ENCODE measurements around the gene PLK1. TPM values are rescaled to one million over a fixed set of nuclear protein-coding genes. Genes with fewer than 3 reads are reported as not detected.

The PLK1 gene
- total RNA-seq, 1 experiment from 2014 or later, result 72.9 TPM

GRCh38 chr16:23690771-23691482, 12.2 kb downstream of the PLK1 start:
- DNase-seq (ENCODE audit: low read depth in 1 of 2, low spot score in 2 of 2), result no peak
- H3K4me1 ChIP-seq (replicated peaks), result no peaks in the 10 kb centered on the region
- no peaks in the 10 kb centered on the region for H3K27me3 ChIP-seq (replicated peaks)
- no peak overlapping the region for H3K27ac ChIP-seq
- H3K36me3 ChIP-seq, result peaks cover 65% of the 10 kb centered on the region
- no peaks in the 10 kb centered on the region for H3K9me3 ChIP-seq (replicated peaks)
- H3K4me3 ChIP-seq, result no peak overlapping the region

DNA sequence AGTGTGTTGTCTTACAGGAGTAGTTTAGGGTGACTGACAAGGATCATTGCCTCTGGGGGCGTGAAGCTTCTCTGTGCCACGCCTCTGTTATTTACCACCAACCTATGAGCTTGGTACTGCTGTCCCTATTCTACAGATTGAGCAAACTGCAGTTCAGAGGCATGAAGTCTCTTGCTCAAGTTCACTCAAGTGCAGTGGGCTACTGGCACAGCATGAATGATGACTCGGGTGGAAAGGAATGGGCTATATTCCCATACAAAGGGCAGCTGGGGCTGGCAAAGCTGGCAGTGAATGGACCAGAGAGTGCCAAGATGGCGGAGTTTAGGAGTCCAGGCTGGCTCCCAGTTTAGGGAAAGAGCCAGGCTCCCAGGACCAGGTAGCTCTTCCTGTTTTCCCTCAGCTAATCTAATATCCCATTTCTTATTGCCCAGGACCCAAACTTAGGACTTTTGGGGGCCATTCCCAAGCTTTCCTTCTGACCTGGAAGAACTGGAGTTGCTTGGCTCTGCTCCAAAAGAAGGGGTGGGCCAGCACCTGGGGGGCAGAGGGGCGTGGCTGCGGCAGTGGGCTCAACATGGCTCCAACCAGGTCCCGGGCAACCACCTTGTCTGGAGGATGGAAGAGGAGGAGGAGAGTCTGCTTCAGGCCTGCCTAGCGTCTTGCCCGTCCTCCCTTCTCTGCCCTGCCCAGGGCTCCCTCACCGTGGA, 12.9 kb downstream of the PLK1 start:
- Histone ChIP-seq H3K36me3 (peaks cover 58% of the 10 kb centered on the region), H3K27me3 (replicated peaks) (no peaks in the 10 kb centered on the region), H3K9me3 (replicated peaks) (no peaks in the 10 kb centered on the region), H3K4me3 (no peak overlapping the region), H3K27ac (no peak overlapping the region), H3K4me1 (replicated peaks) (no peaks in the 10 kb centered on the region)
- no peak for DNase-seq (ENCODE audit: low read depth in 1 of 2, low spot score in 2 of 2)

DNA sequence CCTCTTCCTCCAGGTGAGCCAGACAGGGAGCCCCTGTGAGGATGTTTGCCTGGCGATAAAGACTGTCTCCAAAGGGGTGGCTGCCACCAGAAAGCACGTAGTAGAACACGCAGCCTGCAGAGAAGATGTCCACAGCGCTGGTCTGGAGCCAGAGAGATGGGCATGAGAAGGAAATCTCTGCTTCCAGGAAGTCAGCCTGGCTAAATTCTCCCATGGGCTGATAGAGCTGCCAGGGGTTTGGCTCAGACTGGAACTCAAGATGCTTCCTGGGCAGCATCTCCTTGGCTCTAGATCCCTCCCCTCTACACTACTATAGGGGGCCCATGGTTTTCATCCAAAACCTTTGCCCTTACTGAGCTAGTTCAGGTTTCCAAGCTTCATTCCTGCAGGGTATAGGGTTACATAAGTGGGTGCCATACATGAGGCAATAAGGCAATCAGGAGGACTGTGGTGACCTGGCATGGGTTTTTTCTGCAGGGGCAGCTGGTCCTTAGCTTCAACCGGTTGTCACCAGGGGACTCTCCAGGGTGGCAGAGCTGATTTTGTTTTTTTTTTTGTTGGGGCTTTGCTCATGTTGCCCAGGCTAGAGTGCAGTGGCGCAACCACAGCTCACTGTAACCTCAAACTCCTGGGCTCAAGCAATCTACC, 13.6 kb downstream of the PLK1 start:
- Histone ChIP-seq H3K9me3 (replicated peaks) (no peaks in the 10 kb centered on the region), H3K4me1 (replicated peaks) (no peaks in the 10 kb centered on the region), H3K27ac (no peak overlapping the region), H3K4me3 (no peak overlapping the region), H3K36me3 (peaks cover 51% of the 10 kb centered on the region), H3K27me3 (replicated peaks) (no peaks in the 10 kb centered on the region)
- no peak for DNase-seq (ENCODE audit: low read depth in 1 of 2, low spot score in 2 of 2)

DNA sequence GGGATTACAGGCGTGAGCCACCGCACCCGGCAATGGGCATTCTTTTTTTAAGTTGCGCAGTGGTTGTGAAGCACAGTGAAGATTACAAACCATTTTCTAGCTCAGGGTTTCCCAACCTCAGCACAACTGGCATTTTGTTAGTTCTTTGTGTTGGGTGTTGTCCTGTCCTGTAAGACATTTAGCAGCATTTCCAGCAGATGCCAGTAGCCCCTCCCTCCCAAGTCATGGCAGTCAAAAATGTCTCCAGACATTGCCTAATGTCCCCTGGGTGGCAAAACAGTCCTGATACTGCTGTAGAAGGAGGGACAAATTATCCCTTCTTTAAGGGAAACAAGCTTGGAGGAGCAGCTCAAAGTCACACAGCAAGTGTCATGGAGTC, 15.6 kb downstream of the PLK1 start:
- no peak overlapping the region for H3K4me3 ChIP-seq
- no peaks in the 10 kb centered on the region for H3K27me3 ChIP-seq (replicated peaks)
- no peak overlapping the region for H3K27ac ChIP-seq
- H3K9me3 ChIP-seq (replicated peaks), result no peaks in the 10 kb centered on the region
- DNase-seq (ENCODE audit: low read depth in 1 of 2, low spot score in 2 of 2), result no peak
- peaks cover 32% of the 10 kb centered on the region for H3K36me3 ChIP-seq
- no peaks in the 10 kb centered on the region for H3K4me1 ChIP-seq (replicated peaks)

GRCh38 chr16:23694644-23695373, 16.1 kb downstream of the PLK1 start:
- Histone ChIP-seq H3K27me3 (replicated peaks) (no peaks in the 10 kb centered on the region), H3K27ac (no peak overlapping the region), H3K36me3 (peaks cover 26% of the 10 kb centered on the region), H3K4me3 (no peak overlapping the region), H3K4me1 (replicated peaks) (no peaks in the 10 kb centered on the region), H3K9me3 (replicated peaks) (no peaks in the 10 kb centered on the region)
- DNase-seq (ENCODE audit: low read depth in 1 of 2, low spot score in 2 of 2), result no peak

DNA sequence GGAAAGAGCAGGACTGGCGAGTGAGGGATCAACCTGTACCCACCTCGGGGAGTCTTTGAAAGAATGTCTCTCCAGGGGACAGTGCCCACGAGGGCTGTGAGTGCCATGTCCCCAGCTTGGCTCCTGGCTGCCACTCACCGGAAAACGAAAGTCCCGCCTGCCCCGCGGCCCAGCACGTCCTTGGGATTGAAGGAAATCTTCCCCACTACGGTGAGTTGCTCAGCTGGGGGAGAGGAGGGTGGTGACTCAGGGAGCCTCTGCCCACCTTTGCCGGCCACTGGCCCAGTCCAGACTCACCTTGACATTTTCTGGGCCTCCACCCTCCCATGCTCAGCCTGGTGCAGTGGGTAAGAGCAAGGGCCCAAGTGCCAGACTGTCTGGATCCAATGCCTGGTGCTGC, 17.1 kb downstream of the PLK1 start:
- DNase-seq (ENCODE audit: low read depth in 1 of 2, low spot score in 2 of 2), result no peak
- Histone ChIP-seq H3K27me3 (replicated peaks) (no peaks in the 10 kb centered on the region), H3K4me3 (no peak overlapping the region), H3K36me3 (peaks cover 17% of the 10 kb centered on the region), H3K9me3 (replicated peaks) (no peaks in the 10 kb centered on the region), H3K4me1 (replicated peaks) (no peaks in the 10 kb centered on the region), H3K27ac (no peak overlapping the region)

- H3K36me3 ChIP-seq, result no peaks in the 10 kb centered on the region
- H3K27me3 ChIP-seq (replicated peaks), result no peaks in the 10 kb centered on the region
- no peak overlapping the region for H3K27ac ChIP-seq
- no peak overlapping the region for H3K4me3 ChIP-seq
- no peaks in the 10 kb centered on the region for H3K4me1 ChIP-seq (replicated peaks)
- no peak for DNase-seq (ENCODE audit: low read depth in 1 of 2, low spot score in 2 of 2)
- no peaks in the 10 kb centered on the region for H3K9me3 ChIP-seq (replicated peaks)
Measured at GRCh38 chr16:23699100-23699499, 20.4 kb downstream of the PLK1 start.

DNA sequence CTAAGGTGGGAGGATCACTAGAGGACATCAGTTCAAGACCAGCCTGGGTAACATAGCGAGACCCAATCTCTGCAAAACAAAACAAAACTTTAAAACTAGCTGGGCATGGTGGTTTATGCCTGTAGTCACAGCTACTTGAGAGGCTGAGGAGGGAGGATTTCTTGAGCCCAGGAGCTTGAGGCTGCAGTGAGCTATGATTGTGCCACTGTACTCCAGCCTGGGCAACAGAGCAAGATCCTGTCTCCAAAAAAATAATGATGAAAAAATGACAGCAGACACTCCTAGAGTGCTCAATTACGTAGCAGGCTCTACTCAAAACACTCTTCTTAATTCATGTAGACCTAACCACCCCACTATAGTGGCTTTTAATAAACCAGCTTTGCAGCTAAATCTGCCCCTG, 21.4 kb downstream of the PLK1 start:
- Histone ChIP-seq H3K4me1 (replicated peaks) (no peaks in the 10 kb centered on the region), H3K27me3 (replicated peaks) (no peaks in the 10 kb centered on the region), H3K36me3 (no peaks in the 10 kb centered on the region), H3K27ac (no peak overlapping the region), H3K4me3 (no peak overlapping the region), H3K9me3 (replicated peaks) (no peaks in the 10 kb centered on the region)
- no peak for DNase-seq (ENCODE audit: low read depth in 1 of 2, low spot score in 2 of 2)

- no peak overlapping the region for H3K27ac ChIP-seq
- H3K9me3 ChIP-seq (replicated peaks), result no peaks in the 10 kb centered on the region
- no peaks in the 10 kb centered on the region for H3K36me3 ChIP-seq
- no peak for DNase-seq (ENCODE audit: low read depth in 1 of 2, low spot score in 2 of 2)
- H3K4me1 ChIP-seq (replicated peaks), result no peaks in the 10 kb centered on the region
- H3K27me3 ChIP-seq (replicated peaks), result no peaks in the 10 kb centered on the region
- H3K4me3 ChIP-seq, result no peak overlapping the region
Measured at GRCh38 chr16:23700509-23700908, 21.8 kb downstream of the PLK1 start.

DNA sequence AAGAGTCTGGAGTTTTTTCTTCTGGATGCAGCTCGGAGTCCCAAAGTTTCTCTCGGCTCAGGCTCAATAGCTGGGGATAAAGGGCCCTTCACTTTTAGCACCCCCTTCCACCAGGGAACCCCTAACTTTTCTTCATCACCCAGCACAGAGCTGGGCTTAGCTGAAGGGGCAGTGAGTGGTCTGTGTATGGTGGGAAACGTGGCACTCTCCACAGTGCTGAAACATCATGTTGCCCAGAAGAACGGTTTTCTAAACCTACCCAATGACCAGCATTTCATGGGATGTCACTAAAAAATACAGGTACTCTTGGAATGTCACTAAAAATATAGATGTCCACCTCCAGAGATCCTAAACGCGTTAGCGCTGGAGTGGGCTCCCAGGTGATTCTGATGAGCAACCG, 22.4 kb downstream of the PLK1 start:
- Histone ChIP-seq H3K9me3 (replicated peaks) (no peaks in the 10 kb centered on the region), H3K4me1 (replicated peaks) (no peaks in the 10 kb centered on the region), H3K27ac (no peak overlapping the region), H3K27me3 (replicated peaks) (no peaks in the 10 kb centered on the region), H3K36me3 (no peaks in the 10 kb centered on the region), H3K4me3 (no peak overlapping the region)
- no peak for DNase-seq (ENCODE audit: low read depth in 1 of 2, low spot score in 2 of 2)

GRCh38 chr16:23702951-23703350, 24.3 kb downstream of the PLK1 start:
- Histone ChIP-seq H3K4me3 (no peak overlapping the region), H3K4me1 (replicated peaks) (no peaks in the 10 kb centered on the region), H3K9me3 (replicated peaks) (no peaks in the 10 kb centered on the region), H3K36me3 (no peaks in the 10 kb centered on the region), H3K27ac (no peak overlapping the region), H3K27me3 (replicated peaks) (no peaks in the 10 kb centered on the region)
- DNase-seq (ENCODE audit: low read depth in 1 of 2, low spot score in 2 of 2), result no peak

DNA sequence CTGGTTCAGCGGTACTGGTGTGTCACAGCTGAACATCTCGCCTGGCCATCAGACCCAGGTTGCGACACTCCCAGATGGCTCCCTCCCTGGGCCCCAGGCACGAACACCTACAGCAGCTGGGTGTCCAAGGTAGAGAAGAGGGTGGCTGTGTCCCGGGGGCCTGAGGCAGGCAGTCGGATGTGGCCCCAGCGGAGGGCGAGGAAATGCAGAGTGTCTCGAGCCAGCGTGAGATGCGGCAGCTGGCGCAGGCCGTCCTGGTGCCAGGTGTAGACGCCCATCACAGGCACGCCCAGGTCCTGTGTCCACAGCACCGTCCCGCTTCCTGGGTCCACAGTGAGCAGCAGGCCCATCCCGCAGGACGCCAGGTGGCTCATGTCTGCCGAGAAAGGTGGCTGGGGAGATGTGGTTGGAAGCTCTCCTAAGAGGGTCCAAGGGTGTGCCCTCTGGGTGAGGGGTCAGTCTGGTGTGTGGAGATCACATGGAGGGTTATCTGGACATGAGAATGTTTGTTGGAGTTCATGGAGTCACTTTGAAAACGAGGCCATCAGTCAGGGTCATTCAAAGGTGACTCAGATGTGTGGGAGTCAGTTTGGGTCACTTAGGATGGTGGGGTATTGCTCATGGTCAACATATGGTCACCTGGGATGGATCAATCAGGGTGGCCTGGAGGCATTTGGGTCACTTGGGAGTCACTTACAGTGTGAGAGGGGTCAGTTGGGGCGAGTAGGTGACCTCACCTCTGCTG, 26.3 kb downstream of the PLK1 start:
- DNase-seq (ENCODE audit: low read depth in 1 of 2, low spot score in 2 of 2), result no peak
- Histone ChIP-seq H3K36me3 (no peaks in the 10 kb centered on the region), H3K9me3 (replicated peaks) (no peaks in the 10 kb centered on the region; the same call in 1 of the 2 replicates), H3K27ac (no peak overlapping the region), H3K4me3 (no peak overlapping the region), H3K4me1 (replicated peaks) (no peaks in the 10 kb centered on the region), H3K27me3 (replicated peaks) (no peaks in the 10 kb centered on the region)

- Histone ChIP-seq H3K27me3 (replicated peaks) (no peaks in the 10 kb centered on the region), H3K4me3 (no peak overlapping the region), H3K27ac (no peak overlapping the region), H3K36me3 (no peaks in the 10 kb centered on the region), H3K4me1 (replicated peaks) (no peaks in the 10 kb centered on the region), H3K9me3 (replicated peaks) (peaks cover under 1% of the 10 kb centered on the region; the same call in 1 of the 2 replicates)
- no peak for DNase-seq (ENCODE audit: low read depth in 1 of 2, low spot score in 2 of 2)
Measured at GRCh38 chr16:23705517-23705902, 26.8 kb downstream of the PLK1 start.

Measured in SJSA1 (cell line).